HepG2 (cell line): ENCODE results near the gene POFUT2. TPM values are rescaled to one million over a fixed set of nuclear protein-coding genes. Genes with fewer than 3 reads are reported as not detected.

Experiments used
- ATAC-seq: fragments of 200-7000 bp; cut with Tn5 transposase; 3 replicates; pipeline ENCODE4 v1.9.1; 2020; ENCODE audit warnings: mild to moderate bottlenecking, moderate library complexity
- BruUV-seq: library from RNA; stranded (reverse); fragments of 400-500 nt; replicated peaks from 2 replicates; lab custom pipeline; 2021; lab: Mats Ljungman, UMichigan
- CTCF ChIA-PET: fragments of 300-600 bp; formaldehyde crosslinking; extraction: SDS; loops from one replicate; lab custom pipeline; 2021; ENCODE audit warnings: low total read pairs, inconsistent platforms, low intra/inter-chr PET ratio; lab: Yijun Ruan, JAX
- POLR2A ChIA-PET: fragments of 350-600 bp; sonication (Branson Sonifier 250); formaldehyde crosslinking; loops from one replicate; lab custom pipeline; 2020; ENCODE audit warnings: antibody characterized with exemption, inconsistent platforms; lab: Yijun Ruan, JAX
- DNase-seq: peaks from one replicate; pipeline ENCODE4 v3.0.0-alpha.2; 2015; ENCODE audit warnings: low spot score
- FAIRE-seq: peaks from 3 replicates; lab custom pipeline; 2011; peaks lifted over from hg19 to GRCh38; lab: Jason Lieb, UNC
- H2AFZ ChIP-seq: one replicate; pipeline ENCODE4 v1.6.1; 2011; ENCODE audit warnings: low read length, inconsistent platforms
- H3K27ac ChIP-seq: fragments of 300-600 bp; 3 replicates; pipeline ENCODE4 v1.8.0; 2011; ENCODE audit warnings: mixed run types, mild to moderate bottlenecking, mixed read lengths, low read length, inconsistent platforms; ENCODE audit not compliant: insufficient read depth; ENCODE audit errors: extremely low read length
- H3K27me3 ChIP-seq, 2 experiments: fragments of 200-600 bp in 1 of 2; 2 replicates in 1 of 2; 3 replicates in 1 of 2; pipeline versions ENCODE4 v1.6.0 to v1.8.0; 2011; ENCODE audit warnings: low read length in 2 of 2, mild to moderate bottlenecking in 2 of 2, moderate library complexity in 2 of 2, inconsistent platforms in 1 of 2; ENCODE audit not compliant: insufficient read depth in 2 of 2, control insufficient read depth in 1 of 2
- H3K36me3 ChIP-seq, 2 experiments: fragments of 200-600 bp in 1 of 2; replicated peaks in 1 of 2; 2 replicates in 1 of 2; 3 replicates in 1 of 2; pipeline versions ENCODE4 v1.5.1 to v1.8.0; 2011; ENCODE audit warnings: low read length in 2 of 2, inconsistent platforms in 1 of 2; ENCODE audit not compliant: insufficient read depth in 2 of 2, control insufficient read depth in 1 of 2
- H3K4me1 ChIP-seq: 2 replicates; pipeline ENCODE4 v1.5.1; 2012; ENCODE audit warnings: low read length, inconsistent platforms; ENCODE audit not compliant: insufficient read depth
- H3K4me2 ChIP-seq: 2 replicates; pipeline ENCODE4 v1.6.0; 2011; ENCODE audit warnings: low read depth, low read length, inconsistent platforms
- H3K4me3 ChIP-seq, 3 experiments: fragments of 200-600 bp in 1 of 3; sonication (generic), shearing (Covaris generic) in 1 of 3; replicated peaks in 1 of 3; 2 replicates each; pipeline ENCODE4 v1.5.1; 2011 to 2016; ENCODE audit warnings: low read length in 3 of 3, inconsistent platforms in 2 of 3, low read depth in 2 of 3, mild to moderate bottlenecking in 2 of 3, control low read depth in 1 of 3, mixed read lengths in 1 of 3; ENCODE audit not compliant: insufficient read depth in 1 of 3
- H3K79me2 ChIP-seq: one replicate; pipeline ENCODE4 v1.6.1; 2011; ENCODE audit warnings: low read length, inconsistent platforms; ENCODE audit not compliant: insufficient read depth
- H3K9ac ChIP-seq: 2 replicates; pipeline ENCODE4 v1.6.0; 2011; ENCODE audit warnings: mild to moderate bottlenecking, low read depth, low read length, inconsistent platforms; ENCODE audit not compliant: insufficient read depth
- H3K9me3 ChIP-seq: 2 replicates; pipeline ENCODE4 v1.5.1; 2012; ENCODE audit warnings: mild to moderate bottlenecking, low read length
- H4K20me1 ChIP-seq: 2 replicates; pipeline ENCODE4 v1.6.0; 2011; ENCODE audit warnings: inconsistent platforms, mild to moderate bottlenecking, low read length, moderate library complexity; ENCODE audit not compliant: insufficient read depth
- ASH2L ChIP-seq: fragments of 300-600, 200-600 bp; sonication (generic); IDR thresholded peaks from 2 replicates; pipeline ENCODE4 v1.7.0; 2017; ENCODE audit warnings: low read depth, mild to moderate bottlenecking, moderate library complexity, mixed read lengths, low read length; ENCODE audit not compliant: insufficient read length
- CREB1 ChIP-seq, 2 experiments: fragments of 450-650 bp in 1 of 2; IDR thresholded peaks; 2 replicates each; pipeline ENCODE4 v1.6.1; 2016 to 2017; ENCODE audit warnings: control low read depth in 1 of 2, mild to moderate bottlenecking in 1 of 2, missing compliant biosample characterization in 1 of 2, missing genetic modification characterization in 1 of 2
- HOXA5 ChIP-seq: sonication (generic); formaldehyde crosslinking; IDR thresholded peaks from 2 replicates; pipeline ENCODE4 v1.4.0; 2020; ENCODE audit warnings: missing genetic modification reagents
- MAFK ChIP-seq, 2 experiments: IDR thresholded peaks in 1 of 2; conservative IDR thresholded peaks in 1 of 2; 2 replicates each; pipeline ENCODE4 v1.6.1; 2011; ENCODE audit warnings: improper control_type of control experiment in 2 of 2, low read length in 2 of 2
- PAX8 ChIP-seq: sonication (generic); formaldehyde crosslinking; IDR thresholded peaks from 2 replicates; pipeline ENCODE4 v1.8.0; 2022; ENCODE audit warnings: mild to moderate bottlenecking, missing genetic modification reagents, borderline replicate concordance
- PLSCR1 ChIP-seq: sonication (generic); formaldehyde crosslinking; IDR thresholded peaks from 2 replicates; pipeline ENCODE4 v1.5.0; 2020; ENCODE audit warnings: missing genetic modification reagents, mild to moderate bottlenecking, borderline replicate concordance
- SP5 ChIP-seq: IDR thresholded peaks from 2 replicates; pipeline ENCODE4 v1.6.1; 2016; ENCODE audit warnings: low read depth, borderline replicate concordance
- ZBTB14 ChIP-seq: sonication (generic); formaldehyde crosslinking; IDR thresholded peaks from 2 replicates; pipeline ENCODE4 v1.4.0; 2020; ENCODE audit warnings: missing genetic modification reagents
- ZFYVE20 ChIP-seq: sonication (generic); formaldehyde crosslinking; IDR thresholded peaks from 2 replicates; pipeline ENCODE4 v1.8.0; 2023; ENCODE audit warnings: low read depth, mild to moderate bottlenecking, moderate library complexity, missing genetic modification reagents, borderline replicate concordance
- ZNF121 ChIP-seq: sonication (generic); formaldehyde crosslinking; IDR thresholded peaks from 2 replicates; pipeline ENCODE4 v1.5.0; 2020; ENCODE audit warnings: mild to moderate bottlenecking, missing genetic modification reagents
- ZNF180 ChIP-seq: sonication (generic); formaldehyde crosslinking; IDR thresholded peaks from 2 replicates; pipeline ENCODE4 v1.4.0; 2020; ENCODE audit warnings: low read depth, missing genetic modification reagents, borderline replicate concordance
- ZNF281 ChIP-seq: sonication (generic); formaldehyde crosslinking; IDR thresholded peaks from 2 replicates; pipeline ENCODE4 v1.4.0; 2020; ENCODE audit warnings: missing genetic modification reagents, borderline replicate concordance
- ZNF30 ChIP-seq: sonication (generic); formaldehyde crosslinking; IDR thresholded peaks from 2 replicates; pipeline ENCODE4 v1.5.0; 2020; ENCODE audit warnings: mild to moderate bottlenecking, missing genetic modification reagents
- ZNF547 ChIP-seq: sonication (generic); formaldehyde crosslinking; IDR thresholded peaks from 2 replicates; pipeline ENCODE4 v1.5.1; 2020; ENCODE audit warnings: mild to moderate bottlenecking, missing genetic modification reagents
- ZNF710 ChIP-seq: sonication (generic); formaldehyde crosslinking; IDR thresholded peaks from 2 replicates; pipeline ENCODE4 v1.5.0; 2020; ENCODE audit warnings: mild to moderate bottlenecking, missing genetic modification reagents, borderline replicate concordance
- ZNF713 ChIP-seq: sonication (generic); formaldehyde crosslinking; IDR thresholded peaks from 2 replicates; pipeline ENCODE4 v1.4.0; 2020; ENCODE audit warnings: mild to moderate bottlenecking, missing genetic modification reagents
- WGBS: methylation state at CpG from one replicate; pipeline ENCODE4 v1.1.6; 2017; ENCODE audit warnings: low lambda C conversion rate; 5-methylcytosine and 5-hydroxymethylcytosine counted together
- in situ Hi-C: cut with HindIII; loops from 2 replicates; pipeline ENCODE4 v1.10.0; 2017; ENCODE audit warnings: low pct_unique_long_range_greater_than_20kb; ENCODE audit not compliant: extremely low pct_ligation_motif_present
- intact Hi-C: fragments of 100-400 bp; cut with micrococcal nuclease; formaldehyde crosslinking; loops from one replicate; pipeline ENCODE4 v1.10.0; 2022; ENCODE audit not compliant: unreplicated experiment
- polyA plus RNA-seq, 8 experiments: library from polyadenylated mRNA; depleted of rRNA in 3 of 8; stranded (reverse) in 7 of 8; unstranded in 1 of 8; fragments of >200 nt; fragmentation: Illumina TruSeq in 4 of 8; extraction: Trizol in 4 of 8; gene quantifications; 2 replicates each; pipeline versions ENCODE4 v1.2.1 to v1.2.3, GENCODE V29; 2011 to 2016; ENCODE audit warnings: low read depth in 4 of 8, missing spikeins in 1 of 8, mixed read lengths in 1 of 8; ENCODE audit not compliant: insufficient read depth in 1 of 8
- total RNA-seq, 5 experiments: library from RNA; depleted of rRNA; stranded (reverse); fragments of >200 nt; fragmentation: Illumina TruSeq; extraction: Trizol; gene quantifications; 2 replicates each; pipeline ENCODE4 v1.2.3, GENCODE V29; 2016; ENCODE audit warnings: low read depth in 1 of 5

Gene POFUT2
- total and polyA plus RNA-seq, 2 of the 13 experiments (the other 11 are each of a cell fraction or from before 2014, with no cell fraction given), result 22.8 to 24.0 TPM

- TF ChIP-seq ZNF121 (CRISPR knock-in tag), result no peak
- TF ChIP-seq ZNF180 (CRISPR knock-in tag), result no peak
- TF ChIP-seq ZNF713 (CRISPR knock-in tag), result no peak
- TF ChIP-seq, all 625 proteins: peak for 0
Measured at GRCh38 chr21:45228171-45228641, 59.5 kb downstream of the POFUT2 start (continued).

GRCh38 chr21:45227735-45228134, 60.0 kb downstream of the POFUT2 start:
- H3K36me3 ChIP-seq, result no peaks in the 10 kb centered on the region
- H4K20me1 ChIP-seq, result no peaks in the 10 kb centered on the region
- no peak overlapping the region for H2AFZ ChIP-seq
- POLR2A ChIA-PET, result no interaction called here
- H3K9me3 ChIP-seq, result no peaks in the 10 kb centered on the region
- FAIRE-seq (no peak), ATAC-seq (peak; percentile 62), DNase-seq (no peak)
- in situ Hi-C loops, result no loop called here
- H3K27ac ChIP-seq, result no peak overlapping the region
- H3K9ac ChIP-seq, result no peak overlapping the region
- BruUV-seq, result no TSS peak
- intact Hi-C loops, result no loop called here
- CTCF ChIA-PET, result no interaction called here
- no peaks in the 10 kb centered on the region for H3K4me1 ChIP-seq
- no peak overlapping the region for H3K4me2 ChIP-seq
- 51% methylated on average over 9 of the region's 10 CpGs for WGBS
- peaks cover 1 to 9% of the 10 kb centered on the region in 2 experiments; a peak in 2 of 5 replicates for H3K27me3 ChIP-seq
- no peak overlapping the region for H3K4me3 ChIP-seq
- H3K79me2 ChIP-seq, result no peaks in the 10 kb centered on the region
- TF ChIP-seq PLSCR1 (no peak), ZNF281 (CRISPR knock-in tag) (no peak), HOXA5 (CRISPR knock-in tag) (no peak), ZBTB14 (no peak), PAX8 (no peak), ZNF710 (CRISPR knock-in tag) (no peak), MAFK (conservative IDR thresholded peaks at IDR 0.05 in 1 of 2, IDR thresholded peaks at IDR 0.05 in 1 of 2; ENCODE audit: low read length in 2 of 2) (no peak), SP5 (CRISPR knock-in tag) (no peak), CREB1 (IDR thresholded peaks at IDR 0.05) (no peak), CREB1 (CRISPR knock-in tag; IDR thresholded peaks at IDR 0.05) (no peak), ASH2L (no peak), ZFYVE20 (CRISPR knock-in tag) (no peak), ZNF547 (CRISPR knock-in tag) (no peak), ZNF30 (CRISPR knock-in tag) (no peak)
